HCT116 (cell line): ENCODE results near the gene IRAG1. TPM values are rescaled to one million over a fixed set of nuclear protein-coding genes. Genes with fewer than 3 reads are reported as not detected.
A peak's percentile ranks its signal among the peaks of the same experiment; 100 is the strongest.

Source experiments
- ATAC-seq: fragments of 200-7000 bp; cut with Tn5 transposase; 2 replicates; pipeline ENCODE4 v1.9.1; 2020; ENCODE audit warnings: mild to moderate bottlenecking, moderate library complexity
- BruUV-seq: library from RNA; stranded (reverse); fragments of 400-500 nt; replicated peaks from 2 replicates; lab custom pipeline; 2021; lab: Mats Ljungman, UMichigan
- CTCF ChIA-PET: fragments of 300-600 bp; sonication (Branson Sonifier 250); formaldehyde crosslinking; loops from one replicate; lab custom pipeline; 2021; ENCODE audit warnings: antibody characterized with exemption; lab: Charles Lee
- POLR2A ChIA-PET: fragments of 300-600, 350-600 bp; sonication (Branson Sonifier 250); formaldehyde crosslinking; loops from one replicate; lab custom pipeline; 2021; ENCODE audit warnings: antibody characterized with exemption; lab: Charles Lee
- RAD21 ChIA-PET, 2 experiments: fragments of 300-600 bp; sonication (Branson Sonifier 250); formaldehyde crosslinking; loops; one replicate each; lab custom pipeline; 2023; ENCODE audit warnings: low total read pairs in 2 of 2; ENCODE audit not compliant: uncharacterized antibody in 2 of 2, unreplicated experiment in 2 of 2, low non-redundant PET in 1 of 2; lab: Charles Lee
- DNase-seq: peaks from one replicate; pipeline ENCODE4 v3.0.0-alpha.2; 2010; ENCODE audit warnings: low read depth, low spot score
- H2AFZ ChIP-seq: fragments of 200-600 bp; shearing (Covaris generic), sonication (generic); 2 replicates; pipeline ENCODE4 v1.6.1; 2017; ENCODE audit warnings: low read depth, mixed run types, mixed read lengths, antibody characterized with exemption, low read length; ENCODE audit not compliant: poor library complexity, severe bottlenecking
- H3K27ac ChIP-seq: 2 replicates; pipeline ENCODE4 v1.5.1; 2012; ENCODE audit warnings: low read depth, low read length
- H3K27me3 ChIP-seq: fragments of 200-600 bp; sonication (generic); 2 replicates; pipeline ENCODE4 v1.6.1; 2016; ENCODE audit warnings: mixed run types, low read length, mixed read lengths; ENCODE audit not compliant: insufficient read depth
- H3K36me3 ChIP-seq, 2 experiments: fragments of 200-500 bp in 1 of 2; fragments of 200-600 bp in 1 of 2; sonication (Bioruptor generic) in 1 of 2; sonication (generic) in 1 of 2; 2 replicates each; pipeline versions ENCODE4 v1.5.1 to v1.6.1; 2014 to 2016; ENCODE audit warnings: low read length in 2 of 2, inconsistent platforms in 1 of 2, mixed read lengths in 1 of 2, mixed run types in 1 of 2; ENCODE audit not compliant: insufficient read depth in 2 of 2, control insufficient read depth in 1 of 2
- H3K4me1 ChIP-seq, 2 experiments: fragments of 200-600 bp in 1 of 2; sonication (generic) in 1 of 2; 2 replicates each; pipeline versions ENCODE4 v1.5.1 to v1.6.1; 2012 to 2017; ENCODE audit warnings: low read length in 2 of 2, inconsistent platforms in 1 of 2, mild to moderate bottlenecking in 1 of 2, mixed read lengths in 1 of 2, mixed run types in 1 of 2, moderate library complexity in 1 of 2; ENCODE audit not compliant: insufficient read depth in 2 of 2, control insufficient read depth in 1 of 2
- H3K4me2 ChIP-seq: fragments of 200-600 bp; sonication (generic); 2 replicates; pipeline ENCODE4 v1.6.1; 2017; ENCODE audit warnings: mixed run types, low read length, mixed read lengths
- H3K4me3 ChIP-seq, 2 experiments: fragments of 200-600 bp in 1 of 2; sonication (generic) in 1 of 2; replicated peaks in 1 of 2; 2 replicates each; pipeline ENCODE4 v1.5.1; 2011 to 2016; ENCODE audit warnings: low read length in 2 of 2, control low read depth in 1 of 2, low read depth in 1 of 2, mild to moderate bottlenecking in 1 of 2, mixed read lengths in 1 of 2, mixed run types in 1 of 2
- H3K79me2 ChIP-seq: fragments of 200-600 bp; sonication (generic); 2 replicates; pipeline ENCODE4 v1.6.1; 2017; ENCODE audit warnings: mild to moderate bottlenecking, mixed run types, low read length, moderate library complexity, mixed read lengths; ENCODE audit not compliant: insufficient read depth
- H3K9ac ChIP-seq: fragments of 200-600 bp; sonication (generic); 2 replicates; pipeline ENCODE4 v1.6.1; 2016; ENCODE audit warnings: low read length, mixed read lengths
- H3K9me2 ChIP-seq: fragments of 200-600 bp; sonication (generic), shearing (Covaris generic); 2 replicates; pipeline ENCODE4 v1.6.1; 2017; ENCODE audit warnings: mixed run types, mild to moderate bottlenecking, moderate library complexity; ENCODE audit not compliant: insufficient read depth
- H3K9me3 ChIP-seq, 2 experiments: fragments of 200-500 bp in 1 of 2; fragments of 200-600 bp in 1 of 2; sonication (Bioruptor generic) in 1 of 2; sonication (generic) in 1 of 2; 2 replicates each; pipeline ENCODE4 v1.6.1; 2014 to 2017; ENCODE audit warnings: low read length in 2 of 2, mixed read lengths in 2 of 2, inconsistent platforms in 1 of 2, low read depth in 1 of 2, mild to moderate bottlenecking in 1 of 2, mixed run types in 1 of 2, moderate library complexity in 1 of 2; ENCODE audit not compliant: control insufficient read depth in 1 of 2, insufficient read depth in 1 of 2
- H4K20me1 ChIP-seq: fragments of 200-600 bp; sonication (generic), shearing (Covaris generic); 2 replicates; pipeline ENCODE4 v1.6.1; 2017; ENCODE audit warnings: mixed run types, mild to moderate bottlenecking, moderate library complexity; ENCODE audit not compliant: insufficient read depth
- ATF3 ChIP-seq: IDR thresholded peaks from 2 replicates; pipeline ENCODE4 v1.6.1; 2012
- ZFX ChIP-seq: fragments of 450-650 bp; IDR thresholded peaks from 2 replicates; pipeline ENCODE4 v1.6.1; 2017
- ZNF274 ChIP-seq: fragments of 200-500 bp; sonication (Bioruptor generic); IDR thresholded peaks from 2 replicates; pipeline ENCODE4 v1.6.1; 2014; ENCODE audit warnings: mild to moderate bottlenecking, low read depth, low read length, inconsistent platforms
- intact Hi-C: fragments of 100-400 bp; cut with micrococcal nuclease; formaldehyde crosslinking; loops from 2 replicates; pipeline ENCODE4 v1.10.0; 2022
- total RNA-seq: library from RNA; stranded (reverse); gene quantifications from one replicate; pipeline ENCODE4 v1.2.1, GENCODE V29; 2021; ENCODE audit not compliant: unreplicated experiment

The IRAG1 gene
- total RNA-seq, 1 experiment from 2014 or later = 3.7 TPM

GRCh38 chr11:10667521-10667885, 26.1 kb downstream of the IRAG1 start:
- peak overlapping the region; percentile 100 for H3K27ac ChIP-seq
- intact Hi-C loops = no loop called here

GRCh38 chr11:10666556-10667520, 26.7 kb downstream of the IRAG1 start:
- BruUV-seq = no TSS peak

More at GRCh38 chr11:10667521-10667885, 26.1 kb downstream of the IRAG1 start:
- no peak for TF ChIP-seq ATF3
- 0 out of 2 replicates have a peak, but pooled peaks have one; percentile 0 for TF ChIP-seq ZFX
- no peaks in the 10 kb centered on the region for H3K9me3 ChIP-seq
- CTCF ChIA-PET = interaction anchor here (5.2 kb wide), 1 partner anchor 13 kb away, joined by 23 read pairs; no protein-coding TSS in a partner anchor
- H3K4me1 ChIP-seq = peaks cover 54 to 91% of the 10 kb centered on the region in 2 experiments
- H3K27me3 ChIP-seq = no peaks in the 10 kb centered on the region
- no peak for DNase-seq
- no peaks in the 10 kb centered on the region for H4K20me1 ChIP-seq
- peak overlapping the region; percentile 53 for H3K9ac ChIP-seq
- H3K36me3 ChIP-seq = 0 out of 4 replicates have a peak, but pooled peaks cover 0 to 2% of the 10 kb centered on the region in 2 experiments
- ATAC-seq = no peak
- no peak overlapping the region for H3K4me3 ChIP-seq
- H3K79me2 ChIP-seq = no peaks in the 10 kb centered on the region
- RAD21 ChIA-PET = no interaction called here
- POLR2A ChIA-PET = interaction anchor here (1.3 kb wide), 1 partner anchor 362 kb away, joined by 3 read pairs; the partner anchor contains the start of gene ADM
- H3K4me2 ChIP-seq = peak overlapping the region; percentile 35
- no peaks in the 10 kb centered on the region for H3K9me2 ChIP-seq
- no peak overlapping the region for H2AFZ ChIP-seq
- BruUV-seq = no TSS peak

More at GRCh38 chr11:10666556-10667520, 26.7 kb downstream of the IRAG1 start:
- Histone ChIP-seq H3K79me2 (no peaks in the 10 kb centered on the region), H3K4me3 (no peak overlapping the region), H2AFZ (no peak overlapping the region), H3K4me1 (peaks cover 56 to 96% of the 10 kb centered on the region in 2 experiments), H3K9ac (peak overlapping the region; percentile 53), H3K9me2 (no peaks in the 10 kb centered on the region), H3K9me3 (no peaks in the 10 kb centered on the region), H3K36me3 (no peaks in the 10 kb centered on the region), H3K4me2 (peak overlapping the region; percentile 35), H3K27me3 (no peaks in the 10 kb centered on the region), H3K27ac (peak overlapping the region; percentile 100), H4K20me1 (no peaks in the 10 kb centered on the region)
- ATAC-seq (peak; percentile 17; the same call in 1 of the 2 replicates), DNase-seq (no peak)
- POLR2A ChIA-PET = interaction anchor here (1.2 to 1.3 kb wide), 2 partner anchors 13 to 362 kb away, joined by 3 to 4 read pairs; partner anchors contain the start of gene ADM
- RAD21 ChIA-PET = no interaction called here
- CTCF ChIA-PET = interaction anchor here (1.2 to 5.2 kb wide), 3 partner anchors 12 to 42 kb away, joined by 3 to 23 read pairs (median 3); no protein-coding TSS in a partner anchor
- intact Hi-C loops = no loop called here
- peak; percentile 55 for TF ChIP-seq ZFX
- no peak for TF ChIP-seq ZNF274
